IMR-90 (cell line): Measurements from ENCODE around the gene SENP6. TPM values are rescaled to one million over a fixed set of nuclear protein-coding genes. Genes with fewer than 3 reads are reported as not detected.

ENCODE experiments used
- ATAC-seq: fragments of 200-7000 bp; cut with Tn5 transposase; 2 replicates; pipeline ENCODE4 v1.9.1; 2020; ENCODE audit warnings: low read depth, mild to moderate bottlenecking, moderate library complexity
- BruUV-seq: library from RNA; stranded (reverse); fragments of 400-500 nt; replicated peaks from 2 replicates; lab custom pipeline; 2021; lab: Mats Ljungman, UMichigan
- CTCF ChIA-PET: fragments of 300-600 bp; formaldehyde crosslinking; extraction: SDS; loops from one replicate; lab custom pipeline; 2021; ENCODE audit warnings: antibody characterized with exemption; lab: Yijun Ruan, JAX
- POLR2A ChIA-PET: fragments of 300-600 bp; sonication (Branson Sonifier 250); formaldehyde crosslinking; loops from one replicate; lab custom pipeline; 2022; ENCODE audit warnings: antibody characterized with exemption; ENCODE audit not compliant: unreplicated experiment; lab: Charles Lee
- DNase-seq: peaks from one replicate; pipeline ENCODE4 v3.0.0; 2013
- H2AFZ ChIP-seq: replicated peaks from 2 replicates; pipeline ENCODE3; 2013; ENCODE audit warnings: low read length, mild to moderate bottlenecking; ENCODE audit not compliant: poor library complexity
- H2AK5ac ChIP-seq: 2 replicates; pipeline ENCODE4 v1.6.1; 2013; ENCODE audit warnings: low read depth, low read length, inconsistent platforms
- H2AK9ac ChIP-seq: replicated peaks from 2 replicates; pipeline ENCODE3; 2013; ENCODE audit warnings: mild to moderate bottlenecking, low read depth, low read length, moderate library complexity; ENCODE audit not compliant: poor library complexity
- H2BK120ac ChIP-seq: 2 replicates; pipeline ENCODE4 v1.6.1; 2013; ENCODE audit warnings: low read depth, low read length, inconsistent platforms
- H2BK15ac ChIP-seq: 3 replicates; pipeline ENCODE4 v1.6.1; 2013; ENCODE audit warnings: low read depth, low read length, inconsistent platforms
- H2BK20ac ChIP-seq: 2 replicates; pipeline ENCODE4 v1.6.1; 2013; ENCODE audit warnings: low read depth, mild to moderate bottlenecking, inconsistent platforms, low read length, moderate library complexity
- H2BK5ac ChIP-seq: 2 replicates; pipeline ENCODE4 v1.6.1; 2013; ENCODE audit warnings: mild to moderate bottlenecking, low read depth, low read length, inconsistent platforms; ENCODE audit not compliant: poor library complexity, severe bottlenecking
- H3K14ac ChIP-seq: replicated peaks from 2 replicates; pipeline ENCODE4 v1.6.1; 2013; ENCODE audit warnings: low read depth, low read length, inconsistent platforms
- H3K18ac ChIP-seq: 2 replicates; pipeline ENCODE4 v1.6.1; 2013; ENCODE audit warnings: low read depth, low read length, control low read depth
- H3K23ac ChIP-seq: 2 replicates; pipeline ENCODE4 v1.6.1; 2013; ENCODE audit warnings: low read depth, low read length, inconsistent platforms
- H3K27ac ChIP-seq: 2 replicates; pipeline ENCODE4 v1.5.1; 2013; ENCODE audit warnings: mild to moderate bottlenecking, control low read depth, low read length; ENCODE audit not compliant: insufficient read depth
- H3K27me3 ChIP-seq: 2 replicates; pipeline ENCODE4 v1.6.1; 2013; ENCODE audit warnings: low read length; ENCODE audit not compliant: control insufficient read depth, insufficient read depth
- H3K36me3 ChIP-seq: 2 replicates; pipeline ENCODE4 v1.6.1; 2013; ENCODE audit warnings: low read length, mixed read lengths; ENCODE audit not compliant: control insufficient read depth, insufficient read depth
- H3K4ac ChIP-seq: 2 replicates; pipeline ENCODE4 v1.6.1; 2013; ENCODE audit warnings: low read depth, low read length, inconsistent platforms
- H3K4me1 ChIP-seq: 2 replicates; pipeline ENCODE4 v1.6.1; 2013; ENCODE audit warnings: low read length, mixed read lengths; ENCODE audit not compliant: control insufficient read depth, insufficient read depth
- H3K4me2 ChIP-seq: 2 replicates; pipeline ENCODE4 v1.6.1; 2013; ENCODE audit warnings: low read depth, mild to moderate bottlenecking, control low read depth, low read length, moderate library complexity
- H3K4me3 ChIP-seq: 2 replicates; pipeline ENCODE4 v1.5.1; 2013; ENCODE audit warnings: low read depth, mild to moderate bottlenecking, control low read depth, low read length, moderate library complexity; ENCODE audit not compliant: insufficient read depth
- H3K56ac ChIP-seq: 2 replicates; pipeline ENCODE4 v1.6.1; 2013; ENCODE audit warnings: low read length, inconsistent platforms; ENCODE audit not compliant: insufficient read depth; ENCODE audit errors: extremely low read depth
- H3K79me1 ChIP-seq, 2 experiments: 2 replicates each; pipeline ENCODE4 v1.6.1; 2013; ENCODE audit warnings: low read length in 2 of 2, inconsistent platforms in 1 of 2, low read depth in 1 of 2
- H3K9ac ChIP-seq: 2 replicates; pipeline ENCODE4 v1.6.1; 2013; ENCODE audit warnings: low read depth, low read length, control low read depth
- H3K9me1 ChIP-seq: 2 replicates; pipeline ENCODE4 v1.6.1; 2013; ENCODE audit warnings: low read length, inconsistent platforms; ENCODE audit not compliant: insufficient read depth
- H3K9me3 ChIP-seq: 2 replicates; pipeline ENCODE4 v1.6.1; 2013; ENCODE audit warnings: low read length; ENCODE audit not compliant: control insufficient read depth, insufficient read depth
- H4K20me1 ChIP-seq: 2 replicates; pipeline ENCODE4 v1.6.1; 2013; ENCODE audit warnings: low read length, inconsistent platforms; ENCODE audit not compliant: insufficient read depth
- H4K5ac ChIP-seq: 2 replicates; pipeline ENCODE4 v1.6.1; 2013; ENCODE audit warnings: mild to moderate bottlenecking, low read depth, low read length, control low read depth
- H4K8ac ChIP-seq, 2 experiments: 2 replicates each; pipeline ENCODE4 v1.6.1; 2013; ENCODE audit warnings: low read depth in 2 of 2, low read length in 2 of 2, control low read depth in 1 of 2, inconsistent platforms in 1 of 2
- H4K91ac ChIP-seq: 2 replicates; pipeline ENCODE4 v1.6.1; 2013; ENCODE audit warnings: low read depth, low read length, inconsistent platforms; ENCODE audit not compliant: insufficient read depth
- BHLHE40 ChIP-seq: fragments of 150-350 bp; IDR thresholded peaks from 2 replicates; pipeline ENCODE4 v1.6.1; 2016; ENCODE audit warnings: mild to moderate bottlenecking, low read depth, low read length
- CEBPB ChIP-seq: IDR thresholded peaks from 2 replicates; pipeline ENCODE4 v1.6.1; 2012; ENCODE audit warnings: low read depth, low read length, improper control_type of control experiment
- CHD1 ChIP-seq: IDR thresholded peaks from 2 replicates; pipeline ENCODE4 v1.6.1; 2012; ENCODE audit warnings: low read depth, low read length, improper control_type of control experiment
- CTCF ChIP-seq: conservative IDR thresholded peaks from 2 replicates; pipeline ENCODE4 v1.5.1; 2012; ENCODE audit warnings: mild to moderate bottlenecking, low read depth, low read length, improper control_type of control experiment
- ELK1 ChIP-seq: fragments of 150-350 bp; IDR thresholded peaks from 2 replicates; pipeline ENCODE4 v1.6.1; 2016; ENCODE audit warnings: low read depth, mild to moderate bottlenecking, low read length, moderate library complexity, borderline replicate concordance
- FOS ChIP-seq: fragments of 150-350 bp; IDR thresholded peaks from 2 replicates; pipeline ENCODE4 v1.6.1; 2016; ENCODE audit warnings: low read depth, low read length
- MAFK ChIP-seq: IDR thresholded peaks from 2 replicates; pipeline ENCODE4 v1.6.1; 2012; ENCODE audit warnings: low read depth, low read length, improper control_type of control experiment
- MAZ ChIP-seq: IDR thresholded peaks from 2 replicates; pipeline ENCODE4 v1.6.1; 2012; ENCODE audit warnings: low read depth, mild to moderate bottlenecking, low read length, improper control_type of control experiment, moderate library complexity, borderline replicate concordance
- MXI1 ChIP-seq: IDR thresholded peaks from 2 replicates; pipeline ENCODE4 v1.6.1; 2012; ENCODE audit warnings: low read depth, mild to moderate bottlenecking, low read length, moderate library complexity, borderline replicate concordance
- NFE2L2 ChIP-seq: fragments of 150-350 bp; IDR thresholded peaks from 2 replicates; pipeline ENCODE4 v1.6.1; 2016; ENCODE audit warnings: low read depth, mild to moderate bottlenecking, low read length
- POLR2A ChIP-seq: IDR thresholded peaks from 2 replicates; pipeline ENCODE4 v1.6.1; 2012; ENCODE audit warnings: mild to moderate bottlenecking, low read depth, low read length
- RAD21 ChIP-seq: IDR thresholded peaks from 2 replicates; pipeline ENCODE4 v1.6.1; 2012; ENCODE audit warnings: low read length, improper control_type of control experiment
- RCOR1 ChIP-seq: IDR thresholded peaks from 2 replicates; pipeline ENCODE4 v1.6.1; 2012; ENCODE audit warnings: mild to moderate bottlenecking, low read length, improper control_type of control experiment; ENCODE audit not compliant: insufficient replicate concordance
- RFX5 ChIP-seq: IDR thresholded peaks from 2 replicates; pipeline ENCODE4 v1.8.0; 2012; ENCODE audit warnings: low read depth, mild to moderate bottlenecking, low read length, moderate library complexity
- SMC3 ChIP-seq: fragments of 150-350 bp; IDR thresholded peaks from 2 replicates; pipeline ENCODE4 v1.6.1; 2016; ENCODE audit warnings: low read depth, mild to moderate bottlenecking, antibody characterized with exemption, low read length, moderate library complexity
- USF2 ChIP-seq: fragments of 150-350 bp; IDR thresholded peaks from 2 replicates; pipeline ENCODE4 v1.6.1; 2017; ENCODE audit warnings: mild to moderate bottlenecking, antibody characterized with exemption, low read length, low read depth
- WGBS, 2 experiments: methylation state at CpG; one replicate each; pipeline versions ENCODE4 v1.1.5 to v1.1.7; 2013; ENCODE audit warnings: missing lambda C conversion rate in 2 of 2; ENCODE audit not compliant: insufficient read length in 1 of 2; ENCODE audit errors: extremely low coverage in 2 of 2; 5-methylcytosine and 5-hydroxymethylcytosine counted together
- dilution Hi-C: fragments of 300-500 bp; cut with HindIII; formaldehyde crosslinking; loops from one replicate; pipeline ENCODE4 v1.14.3; 2018; ENCODE audit warnings: low sequenced_read_pairs; ENCODE audit not compliant: unreplicated experiment
- in situ Hi-C: fragments of 300-500 bp; cut with MboI; formaldehyde crosslinking; loops from 3 replicates; pipeline ENCODE4 v1.14.3; 2019; ENCODE audit warnings: low sequenced_read_pairs, inconsistent platforms, mixed read lengths
- intact Hi-C: fragments of 100-400 bp; cut with micrococcal nuclease; formaldehyde crosslinking; loops from 2 replicates; pipeline ENCODE4 v1.10.0; 2022
- polyA plus RNA-seq, 3 experiments: library from polyadenylated mRNA; depleted of rRNA; stranded (reverse); fragments of >200 nt; gene quantifications; 2 replicates each; pipeline ENCODE4 v1.2.3, GENCODE V29; 2012; ENCODE audit warnings: low replicate concordance in 1 of 3
- total RNA-seq: library from RNA; depleted of rRNA; stranded (reverse); fragments of >200 nt; gene quantifications from 2 replicates; pipeline ENCODE4 v1.2.3, GENCODE V29; 2012

Gene SENP6
- total and polyA plus RNA-seq, 2 of the 4 experiments (the other 2 are of a cell fraction), result 23.1 to 25.8 TPM

DNA sequence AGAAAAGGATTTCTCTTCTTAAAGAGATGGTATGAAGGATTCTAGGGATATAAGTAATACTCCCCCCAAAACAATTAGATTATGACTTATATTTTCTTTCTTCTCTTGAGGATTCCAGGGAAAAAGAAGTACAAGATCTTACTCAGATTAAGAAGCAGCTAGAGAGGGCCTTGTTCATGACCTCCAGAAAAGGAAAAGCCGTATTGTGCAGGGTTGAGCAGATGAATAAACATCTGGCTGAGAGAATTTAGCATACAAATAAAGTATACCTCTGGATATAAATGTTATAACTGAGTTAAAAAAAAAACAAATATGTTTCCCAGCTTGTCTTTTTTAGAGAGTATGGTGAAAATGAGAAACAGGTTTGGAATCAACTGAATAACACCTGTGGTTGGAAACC lies 158.6 kb downstream of the SENP6 start:
- Histone ChIP-seq H2BK15ac (no peak overlapping the region), H3K27ac (no peak overlapping the region), H3K4me3 (no peak overlapping the region), H2BK5ac (no peak overlapping the region), H2AK9ac (no peak overlapping the region), H3K27me3 (no peaks in the 10 kb centered on the region), H3K9ac (no peak overlapping the region), H2BK120ac (no peak overlapping the region), H3K36me3 (no peaks in the 10 kb centered on the region), H3K9me1 (peaks cover 2% of the 10 kb centered on the region; the same call in 1 of the 2 replicates), H3K79me1 (peaks cover 15 to 31% of the 10 kb centered on the region in 2 experiments), H4K20me1 (no peaks in the 10 kb centered on the region; the same call in 1 of the 2 replicates), H3K56ac (no peak overlapping the region), H3K4me1 (no peaks in the 10 kb centered on the region), H3K9me3 (no peaks in the 10 kb centered on the region), H3K18ac (no peak overlapping the region), H3K23ac (no peak overlapping the region), H4K91ac (no peak overlapping the region), H2AFZ (no peak overlapping the region), H2BK20ac (no peak overlapping the region), H4K5ac (no peak overlapping the region), H3K4ac (no peak overlapping the region), H4K8ac (no peak overlapping the region), H2AK5ac (no peak overlapping the region), H3K4me2 (no peak overlapping the region), H3K14ac (no peak overlapping the region)
- DNase-seq, result no peak
- intact Hi-C loops (no loop called here), dilution Hi-C loops (no loop called here), in situ Hi-C loops (no loop called here)
- no TSS peak for BruUV-seq
- ATAC-seq, result no peak
- ChIA-PET CTCF (interaction anchor here (0.7 kb wide), 1 partner anchor 25 kb away, joined by 5 read pairs; no protein-coding TSS in a partner anchor), POLR2A (interaction anchor here (0.5 kb wide), 1 partner anchor 9 kb away, joined by 3 read pairs; no protein-coding TSS in a partner anchor)
- no CpG with 5 or more reads among the region's 1 CpG for WGBS, 2 experiments
- TF ChIP-seq FOS (no peak), ELK1 (no peak), RFX5 (no peak), RCOR1 (no peak), MAFK (no peak), CHD1 (no peak), MXI1 (no peak), NFE2L2 (no peak), MAZ (no peak), CTCF (no peak), RAD21 (no peak), CEBPB (no peak), BHLHE40 (no peak), SMC3 (no peak), USF2 (no peak), POLR2A (no peak)
